Measurements from ENCODE around the gene RAB6C.
"Not testable (repeated sequence)": the region's sequence is repeated elsewhere in the genome, so short reads cannot be mapped to it uniquely, and the experiment has no call there.

RAB6C gene

DNA sequence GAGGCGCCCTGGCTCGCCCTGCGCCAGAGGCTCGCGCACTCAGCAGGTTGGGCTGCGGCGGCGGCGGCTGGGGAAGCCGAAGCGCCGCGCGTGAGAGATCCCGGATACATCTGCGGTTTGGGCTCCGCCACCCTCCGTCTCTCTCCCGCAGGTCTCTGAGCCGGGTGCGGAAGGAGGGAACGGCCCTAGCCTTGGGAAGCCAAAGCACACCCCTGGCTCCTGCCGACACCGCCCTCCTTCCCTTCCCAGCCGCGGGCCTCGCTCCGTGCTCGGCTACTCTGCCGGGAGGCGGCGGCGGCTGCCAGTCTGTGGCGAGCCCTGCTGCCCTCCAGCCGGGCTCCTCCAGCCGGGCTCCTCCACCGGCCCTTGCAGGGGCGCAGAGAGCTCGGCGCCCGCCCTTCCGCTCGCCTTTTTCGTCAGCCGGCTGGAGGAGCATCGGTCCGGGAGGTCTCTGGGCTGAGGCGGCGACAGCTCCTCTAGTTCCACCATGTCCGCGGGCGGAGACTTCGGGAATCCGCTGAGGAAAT is at the start of gene RAB6C:
RAB6C (plus strand) TSS at position 38 of the 527 bp plus-strand sequence; CDS start at position 488, 450 bp downstream.
- not testable (repeated sequence) for H3K9me3 Mint-ChIP-seq, H3K36me3 Mint-ChIP-seq, H3K4me1 Mint-ChIP-seq
- peaks cover 50 to 63% of the 10 kb centered on the region in 2 donors for H3K27me3 Mint-ChIP-seq
- DNase-seq (peak; percentile 0), ATAC-seq (replicated peaks) (peak; percentile 49 to 72)
- peak within 1 kb of the TSS; percentile 70 for H3K27ac Mint-ChIP-seq
- H3K4me3 Mint-ChIP-seq: peak within 1 kb of the TSS; percentile 73 to 74

DNA sequence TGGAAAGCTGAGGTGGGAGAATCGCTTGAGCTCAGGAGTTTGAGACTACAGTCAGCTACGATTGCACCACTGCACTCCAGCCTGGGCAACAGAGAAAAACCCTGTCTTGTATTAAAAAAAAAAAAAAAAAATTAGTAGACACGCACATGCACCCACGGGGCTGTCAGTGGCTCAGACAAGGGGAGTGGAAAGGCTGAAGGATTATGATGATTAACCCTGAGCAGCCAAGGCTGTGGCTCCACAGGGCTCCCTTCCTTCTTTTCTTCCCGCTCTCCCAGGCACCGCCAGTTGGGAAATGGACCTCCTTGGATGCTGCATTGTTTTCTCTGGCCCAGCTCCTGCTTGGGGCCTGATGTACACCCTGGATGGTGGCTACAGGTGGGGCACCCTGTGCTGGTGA is 49.0 kb upstream of the RAB6C start:
- Mint-ChIP-seq H3K4me3 (no peak overlapping the region), H3K27ac (no peak overlapping the region), H3K36me3 (no peaks in the 10 kb centered on the region), H3K9me3 (no peaks in the 10 kb centered on the region), H3K4me1 (no peaks in the 10 kb centered on the region), H3K27me3 (peaks cover 47% of the 10 kb centered on the region in 2 donors)
- ATAC-seq (replicated peaks): no peak
- no peak for DNase-seq

GRCh38 chr2:129933387-129933786 is 46.1 kb upstream of the RAB6C start:
- not testable (repeated sequence) for ATAC-seq (replicated peaks); H3K27ac Mint-ChIP-seq; DNase-seq; H3K36me3 Mint-ChIP-seq; H3K4me3 Mint-ChIP-seq; H3K9me3 Mint-ChIP-seq; H3K4me1 Mint-ChIP-seq
- peaks cover 41 to 53% of the 10 kb centered on the region in 2 donors for H3K27me3 Mint-ChIP-seq

- H3K4me3 Mint-ChIP-seq: no peak overlapping the region
Measured at GRCh38 chr2:129934044-129934822, 45.2 kb upstream of the RAB6C start.

DNA sequence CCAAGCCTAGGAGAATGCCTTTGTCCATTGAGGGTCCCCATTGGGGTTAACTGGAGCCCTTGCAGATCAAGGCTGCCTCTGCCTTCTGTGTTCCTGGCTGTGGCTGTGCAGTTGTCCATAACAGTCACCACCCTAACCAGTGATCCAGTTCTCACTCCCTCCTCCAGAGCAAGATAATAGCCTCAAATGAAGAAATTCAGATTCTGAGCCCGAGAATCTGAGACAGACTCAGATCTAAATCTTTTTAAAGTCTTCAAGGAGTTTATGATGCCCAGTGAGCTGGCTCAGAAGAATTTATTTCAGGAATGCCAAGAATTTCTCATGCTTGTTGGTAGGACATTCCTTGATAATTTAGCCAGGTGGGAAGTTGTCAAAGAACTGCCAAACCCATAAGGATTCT is 44.3 kb upstream of the RAB6C start:
- ATAC-seq (replicated peaks): no peak
- no peak overlapping the region for H3K27ac Mint-ChIP-seq
- no peaks in the 10 kb centered on the region for H3K36me3 Mint-ChIP-seq
- no peaks in the 10 kb centered on the region for H3K9me3 Mint-ChIP-seq
- H3K4me3 Mint-ChIP-seq: no peak overlapping the region
- H3K27me3 Mint-ChIP-seq: peaks cover 46 to 55% of the 10 kb centered on the region in 2 donors
- no peak for DNase-seq
- no peaks in the 10 kb centered on the region for H3K4me1 Mint-ChIP-seq

More at GRCh38 chr2:129934044-129934822, 45.2 kb upstream of the RAB6C start:
- ATAC-seq (replicated peaks) (no peak), DNase-seq (no peak)
- no peaks in the 10 kb centered on the region for H3K9me3 Mint-ChIP-seq
- no peak overlapping the region for H3K27ac Mint-ChIP-seq
- peaks cover 49 to 56% of the 10 kb centered on the region in 2 donors for H3K27me3 Mint-ChIP-seq
- no peaks in the 10 kb centered on the region for H3K4me1 Mint-ChIP-seq
- H3K36me3 Mint-ChIP-seq: no peaks in the 10 kb centered on the region

GRCh38 chr2:129936334-129936934 is 43.0 kb upstream of the RAB6C start:
- Mint-ChIP-seq H3K4me3 (no peak overlapping the region), H3K4me1 (no peaks in the 10 kb centered on the region), H3K36me3 (no peaks in the 10 kb centered on the region), H3K9me3 (no peaks in the 10 kb centered on the region), H3K27ac (no peak overlapping the region), H3K27me3 (peaks cover 49 to 55% of the 10 kb centered on the region in 2 donors)
- peak; percentile 35 for DNase-seq
- ATAC-seq (replicated peaks): peak; percentile 62 to 65

DNA sequence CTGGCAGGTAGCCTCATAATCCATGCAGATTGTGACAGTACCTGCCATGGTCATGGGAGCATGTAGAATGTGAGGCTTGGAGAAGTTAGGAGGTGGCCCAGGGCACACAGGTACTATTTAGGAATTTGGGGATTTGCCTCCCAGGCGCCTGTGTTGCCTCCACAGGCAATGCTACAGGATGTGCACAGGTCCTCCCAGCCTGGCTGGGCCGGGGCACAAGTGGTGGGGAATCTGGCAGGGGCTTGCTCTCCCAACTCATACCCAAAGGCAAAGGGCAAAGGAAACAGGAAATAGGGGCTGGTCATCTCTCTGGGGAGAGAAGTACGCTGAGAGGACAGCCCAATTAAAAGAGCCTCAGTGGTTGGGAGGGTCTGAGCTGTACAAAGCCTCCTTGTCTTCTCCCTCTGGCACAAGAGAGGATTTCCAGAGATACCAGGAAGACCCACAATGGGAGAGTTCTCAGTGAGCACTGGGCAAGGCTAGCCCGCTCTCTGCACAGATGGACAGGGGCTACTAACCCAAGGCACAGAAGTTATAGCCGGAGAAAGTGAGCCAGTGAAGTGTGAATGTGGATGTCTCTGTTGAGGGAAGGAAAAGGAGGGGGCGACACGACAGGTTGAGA is 40.5 kb upstream of the RAB6C start:
- H3K4me3 Mint-ChIP-seq; H3K4me1 Mint-ChIP-seq; ATAC-seq (replicated peaks); H3K9me3 Mint-ChIP-seq; H3K36me3 Mint-ChIP-seq; H3K27ac Mint-ChIP-seq; DNase-seq: not testable (repeated sequence)
- H3K27me3 Mint-ChIP-seq: peaks cover 30 to 36% of the 10 kb centered on the region in 2 donors

DNA sequence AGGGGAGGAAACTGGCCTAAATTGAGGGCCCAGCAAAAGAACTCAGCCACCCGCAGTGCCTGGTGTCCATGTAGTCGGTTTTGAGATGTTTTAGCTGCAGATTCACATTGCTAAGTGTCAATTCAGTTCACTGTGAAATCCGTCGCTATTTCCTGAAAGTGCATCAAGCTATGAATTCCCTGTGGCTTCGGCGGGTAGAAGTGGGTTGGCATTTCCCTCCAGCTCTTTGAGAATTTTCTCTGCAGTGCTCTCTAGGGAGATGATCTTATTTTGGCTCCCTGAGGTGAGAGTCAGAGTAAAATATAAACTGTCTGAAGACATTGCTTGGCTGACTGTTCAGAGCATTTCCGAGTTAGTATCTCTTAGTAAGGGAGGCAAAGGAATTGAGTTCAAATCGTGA is 36.0 kb upstream of the RAB6C start:
- not testable (repeated sequence) for H3K4me1 Mint-ChIP-seq; ATAC-seq (replicated peaks); H3K9me3 Mint-ChIP-seq; H3K36me3 Mint-ChIP-seq; H3K27ac Mint-ChIP-seq; DNase-seq; H3K4me3 Mint-ChIP-seq
- peaks cover 25 to 31% of the 10 kb centered on the region in 2 donors for H3K27me3 Mint-ChIP-seq

- H3K27ac Mint-ChIP-seq: no peak overlapping the region
- no peaks in the 10 kb centered on the region for H3K4me1 Mint-ChIP-seq
- no peaks in the 10 kb centered on the region for H3K36me3 Mint-ChIP-seq
- H3K4me3 Mint-ChIP-seq: no peak overlapping the region
- ATAC-seq (replicated peaks) (no peak), DNase-seq (no peak)
- H3K9me3 Mint-ChIP-seq: no peaks in the 10 kb centered on the region
- peaks cover 15 to 17% of the 10 kb centered on the region in 2 donors for H3K27me3 Mint-ChIP-seq
Measured at GRCh38 chr2:129945557-129945956, 33.9 kb upstream of the RAB6C start.

DNA sequence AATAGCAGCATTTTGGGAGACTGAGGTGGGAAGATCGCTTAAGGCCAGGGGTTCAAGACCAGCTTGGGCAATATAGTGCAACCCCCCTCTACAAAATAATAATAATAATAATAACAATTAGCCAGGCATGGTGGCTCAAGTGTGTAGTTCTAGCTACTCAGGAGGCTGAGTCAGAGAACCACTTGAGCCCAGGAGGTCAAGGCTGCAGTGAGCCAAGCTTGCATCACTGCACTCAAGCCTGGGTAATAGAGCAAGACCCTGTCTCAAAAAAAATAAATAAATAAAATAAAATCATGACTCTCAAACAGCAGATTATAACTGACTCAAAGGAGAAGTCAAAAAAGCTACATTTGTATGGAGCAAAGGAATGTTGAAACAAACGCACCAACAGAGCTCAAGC is 31.8 kb upstream of the RAB6C start:
- not testable (repeated sequence) for H3K4me1 Mint-ChIP-seq; H3K4me3 Mint-ChIP-seq; ATAC-seq (replicated peaks); H3K27ac Mint-ChIP-seq; H3K9me3 Mint-ChIP-seq; DNase-seq; H3K36me3 Mint-ChIP-seq
- H3K27me3 Mint-ChIP-seq: peaks cover 12 to 17% of the 10 kb centered on the region in 2 donors

DNA sequence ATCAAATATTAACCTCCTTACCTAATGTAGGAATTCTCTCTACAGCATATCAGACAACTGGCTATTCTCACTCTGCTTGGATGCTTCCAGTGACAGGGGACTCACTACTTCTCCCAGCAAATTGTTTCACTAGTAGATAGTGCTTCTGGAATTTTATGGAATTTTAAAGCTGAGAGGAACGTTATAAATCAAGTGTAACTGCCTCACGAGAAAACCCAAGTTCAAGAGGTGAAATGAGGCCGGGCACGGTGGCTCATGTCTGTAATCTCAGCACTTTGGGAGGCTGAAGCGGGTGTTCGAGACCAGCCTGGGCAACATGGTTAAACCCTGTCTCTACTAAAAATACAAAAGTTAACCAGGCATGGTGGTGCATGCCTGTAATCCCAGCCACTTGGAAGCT is 23.3 kb upstream of the RAB6C start:
- not testable (repeated sequence) for H3K4me3 Mint-ChIP-seq; ATAC-seq (replicated peaks); DNase-seq; H3K9me3 Mint-ChIP-seq; H3K4me1 Mint-ChIP-seq; H3K36me3 Mint-ChIP-seq; H3K27ac Mint-ChIP-seq
- peaks cover 4 to 13% of the 10 kb centered on the region in 2 donors for H3K27me3 Mint-ChIP-seq

- peaks cover 4 to 13% of the 10 kb centered on the region in 2 donors for H3K27me3 Mint-ChIP-seq
- H3K9me3 Mint-ChIP-seq: no peaks in the 10 kb centered on the region
- H3K27ac Mint-ChIP-seq: no peak overlapping the region
- no peak overlapping the region for H3K4me3 Mint-ChIP-seq
- ATAC-seq (replicated peaks): no peak
- H3K36me3 Mint-ChIP-seq: no peaks in the 10 kb centered on the region
- no peak for DNase-seq
- no peaks in the 10 kb centered on the region for H3K4me1 Mint-ChIP-seq
Measured at GRCh38 chr2:129957891-129958290, 21.6 kb upstream of the RAB6C start.

- peaks cover 4 to 13% of the 10 kb centered on the region in 2 donors for H3K27me3 Mint-ChIP-seq
- H3K9me3 Mint-ChIP-seq; H3K36me3 Mint-ChIP-seq; H3K27ac Mint-ChIP-seq; H3K4me1 Mint-ChIP-seq; DNase-seq; H3K4me3 Mint-ChIP-seq; ATAC-seq (replicated peaks): not testable (repeated sequence)
Measured at GRCh38 chr2:129958736-129959135, 20.7 kb upstream of the RAB6C start.

DNA sequence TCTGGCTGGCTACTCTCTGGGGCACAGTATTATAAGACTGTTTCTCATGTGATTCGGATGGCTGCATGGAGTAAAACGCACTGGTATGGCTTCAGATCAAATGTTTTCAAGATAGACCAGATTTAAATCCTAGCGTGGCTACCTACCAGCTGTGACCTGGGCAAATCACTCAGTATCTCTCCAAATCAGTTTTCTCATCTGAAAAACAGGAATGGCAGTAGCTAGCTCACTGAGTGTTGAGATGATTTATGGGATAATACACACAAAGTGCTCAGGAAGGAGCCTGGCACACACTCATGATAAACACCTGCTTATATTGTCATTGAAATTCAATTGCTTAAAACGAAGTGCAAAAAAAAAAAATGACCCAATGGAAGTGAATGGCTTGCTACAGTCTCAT is 10.9 kb upstream of the RAB6C start:
- not testable (repeated sequence) for H3K9me3 Mint-ChIP-seq; H3K36me3 Mint-ChIP-seq; H3K27ac Mint-ChIP-seq; ATAC-seq (replicated peaks); H3K4me1 Mint-ChIP-seq; H3K4me3 Mint-ChIP-seq; DNase-seq
- H3K27me3 Mint-ChIP-seq: peaks cover 8 to 19% of the 10 kb centered on the region in 2 donors
